LNCAP (cell line): ENCODE measurements around the gene ATP5PD.

Experiments used
- CTCF ChIP-seq: fragments of 450-650 bp; IDR thresholded peaks from 2 replicates; pipeline ENCODE4 v1.5.1; 2017; ENCODE audit warnings: mild to moderate bottlenecking

The ATP5PD gene

DNA sequence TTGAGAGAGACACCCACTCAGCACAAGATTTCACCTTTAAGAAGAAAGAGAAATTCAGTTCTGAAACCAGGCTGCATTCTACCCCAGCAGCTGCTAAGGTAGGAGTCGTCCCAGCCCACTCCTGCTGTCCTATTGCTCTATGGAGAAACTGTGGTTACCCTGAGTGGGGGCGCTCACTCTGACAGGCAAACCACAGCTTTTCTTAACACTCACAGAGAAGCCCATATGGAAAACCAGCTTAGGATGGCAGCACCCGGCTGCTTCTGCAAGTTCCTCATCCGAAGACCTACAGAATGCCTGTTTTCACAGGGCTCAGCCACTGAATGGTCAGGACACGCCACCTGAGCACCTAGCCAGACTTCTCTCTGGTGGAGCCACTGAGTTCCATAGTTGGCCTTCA lies 7.5 kb downstream of the ATP5PD start:
- TF ChIP-seq CTCF, result no peak

DNA sequence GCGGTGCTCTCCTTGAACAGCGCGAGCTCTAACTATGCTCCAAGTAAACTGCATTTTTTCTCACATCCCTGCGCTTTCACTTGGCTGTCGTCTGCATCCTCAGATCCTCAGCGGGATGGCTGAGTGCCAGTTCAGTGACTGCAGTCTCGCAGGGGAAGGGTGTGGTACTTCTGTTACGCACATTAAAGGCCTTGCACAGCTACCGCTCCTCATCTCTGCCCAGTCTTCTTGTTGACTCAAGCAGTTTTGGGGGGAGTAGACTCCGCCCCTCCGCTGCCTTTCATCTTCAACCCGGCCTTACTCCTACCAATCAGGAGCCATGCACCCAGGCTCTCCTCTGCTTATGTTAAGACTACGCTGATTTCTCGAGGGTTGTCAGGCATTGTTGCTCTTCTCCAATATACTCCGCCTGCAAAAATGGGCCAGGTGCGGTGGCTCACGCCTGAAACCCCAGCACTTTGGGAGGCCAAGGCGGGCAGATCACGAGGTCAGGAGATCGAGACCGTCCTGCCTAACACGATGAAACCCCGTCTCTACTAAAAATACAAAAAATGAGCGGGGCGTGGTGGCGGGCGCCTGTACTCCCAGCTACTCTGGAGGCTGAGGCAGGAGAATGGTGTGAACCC lies 10.0 kb downstream of the ATP5PD start:
- TF ChIP-seq CTCF, result no peak

- TF ChIP-seq CTCF, result no peak
Measured at GRCh38 chr17:75034236-75034908, 12.4 kb downstream of the ATP5PD start.

GRCh38 chr17:75033346-75034235 lies 13.2 kb downstream of the ATP5PD start:
- TF ChIP-seq CTCF, result no peak

- no peak for TF ChIP-seq CTCF
Measured at GRCh38 chr17:75032720-75033280, 14.0 kb downstream of the ATP5PD start.

DNA sequence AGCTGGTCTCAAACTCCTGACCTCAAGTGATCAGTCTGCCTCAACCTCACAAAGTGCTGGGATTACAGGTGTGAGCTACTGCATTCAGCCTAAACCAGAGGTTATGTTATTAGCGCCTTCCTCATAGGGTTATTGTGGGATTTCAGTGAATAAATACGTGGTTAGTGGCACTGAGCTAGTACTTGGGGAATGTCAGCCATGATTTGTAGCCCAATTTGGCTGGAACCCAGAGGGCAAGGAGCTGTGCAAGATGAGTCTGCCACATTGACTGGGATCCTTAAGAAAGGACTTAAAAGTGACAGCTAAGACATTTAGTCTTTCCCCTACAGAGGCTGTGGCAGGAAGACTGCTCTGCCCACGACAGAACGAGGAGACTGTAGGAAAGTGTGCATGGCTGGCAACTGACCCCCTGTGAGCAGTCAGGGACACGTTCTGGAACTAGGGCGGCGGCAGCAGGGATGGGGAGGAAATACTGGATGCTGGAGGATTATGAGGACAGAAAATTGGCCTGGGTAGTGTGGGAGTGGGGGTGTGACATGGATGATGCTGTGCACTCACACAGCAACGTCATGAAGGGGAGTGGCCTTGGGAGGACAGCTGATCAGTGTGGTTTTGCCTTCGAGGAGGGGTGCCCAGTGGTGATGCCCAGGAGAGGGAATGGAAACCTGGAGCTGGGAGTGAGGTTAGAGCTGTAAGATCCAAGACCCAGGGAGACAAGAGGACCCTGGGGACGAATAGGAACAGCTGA lies 14.6 kb downstream of the ATP5PD start:
- TF ChIP-seq CTCF, result no peak

GRCh38 chr17:75030161-75030560 lies 16.6 kb downstream of the ATP5PD start:
- TF ChIP-seq CTCF, result no peak
